Measurements from ENCODE around the gene C17orf50. TPM values are rescaled to one million over a fixed set of nuclear protein-coding genes. Genes with fewer than 3 reads are reported as not detected.
A peak's percentile ranks its signal among the peaks of the same experiment; 100 is the strongest.

The C17orf50 gene
- total RNA-seq, 1 donor from 2014 or later, result not detected

DNA sequence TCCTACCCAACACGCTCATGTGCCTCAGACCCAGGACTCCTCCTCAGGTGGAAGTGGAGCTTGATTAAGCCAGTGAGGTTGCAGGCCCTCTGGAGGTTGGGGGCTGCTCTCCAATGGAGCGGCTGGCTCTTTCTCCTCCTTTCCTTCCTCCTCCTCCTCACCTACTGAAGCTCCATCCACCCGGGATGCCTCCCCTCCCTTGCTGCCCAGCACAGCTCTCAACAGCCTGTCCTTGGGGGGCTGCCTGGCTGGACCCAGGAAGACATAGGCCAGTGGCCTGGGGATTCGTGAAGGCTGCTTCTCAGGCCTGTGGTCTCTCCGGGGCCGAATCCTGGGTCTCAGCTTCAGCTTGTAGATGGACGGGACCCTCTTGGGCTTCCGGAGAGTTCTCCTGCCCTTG lies 15.9 kb upstream of the C17orf50 start:
- no peak for TF ChIP-seq CTCF (IDR thresholded peaks at IDR 0.05; ENCODE audit: unreplicated experiment)
- no peaks in the 10 kb centered on the region for H3K9me3 Mint-ChIP-seq (ENCODE audit: low read depth)
- no peak for DNase-seq (ENCODE audit: low spot score, unreplicated experiment)
- no peak overlapping the region for H3K27ac Mint-ChIP-seq
- H3K36me3 Mint-ChIP-seq (ENCODE audit: insufficient read depth), result no peaks in the 10 kb centered on the region
- H3K4me3 Mint-ChIP-seq (ENCODE audit: low read depth), result no peak overlapping the region
- H3K4me1 Mint-ChIP-seq (ENCODE audit: low read depth), result peaks cover 1% of the 10 kb centered on the region
- H3K27me3 Mint-ChIP-seq, result peaks cover 45% of the 10 kb centered on the region

DNA sequence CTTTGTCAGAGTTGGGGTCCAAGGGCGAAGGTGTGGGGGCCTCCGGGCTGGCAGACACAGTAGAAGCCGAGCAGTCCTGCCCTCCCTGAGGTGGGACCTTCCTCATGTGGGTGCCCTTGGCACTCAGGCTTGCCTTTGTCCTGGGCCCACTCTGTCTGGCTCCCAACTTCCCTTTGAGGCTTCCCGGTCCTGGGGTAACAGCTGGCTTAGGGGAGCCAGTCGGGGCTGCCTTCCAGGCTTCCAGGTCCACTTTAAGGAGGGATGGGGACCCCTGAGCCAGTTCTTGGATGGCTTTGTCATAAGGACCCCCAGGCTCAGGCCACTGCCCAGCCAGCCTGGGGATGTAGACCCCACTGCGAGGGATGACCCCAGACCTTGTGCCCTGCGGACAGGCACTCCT lies 15.4 kb upstream of the C17orf50 start:
- no peak overlapping the region for H3K4me3 Mint-ChIP-seq (ENCODE audit: low read depth)
- H3K27ac Mint-ChIP-seq, result no peak overlapping the region
- no peaks in the 10 kb centered on the region for H3K36me3 Mint-ChIP-seq (ENCODE audit: insufficient read depth)
- DNase-seq (ENCODE audit: low spot score, unreplicated experiment), result no peak
- H3K9me3 Mint-ChIP-seq (ENCODE audit: low read depth), result no peaks in the 10 kb centered on the region
- no peak for TF ChIP-seq CTCF (IDR thresholded peaks at IDR 0.05; ENCODE audit: unreplicated experiment)
- peaks cover 3% of the 10 kb centered on the region for H3K4me1 Mint-ChIP-seq (ENCODE audit: low read depth)
- peaks cover 44% of the 10 kb centered on the region for H3K27me3 Mint-ChIP-seq

GRCh38 chr17:35745749-35746320 lies 14.9 kb upstream of the C17orf50 start:
- Mint-ChIP-seq H3K9me3 (ENCODE audit: low read depth) (no peaks in the 10 kb centered on the region), H3K4me3 (ENCODE audit: low read depth) (no peak overlapping the region), H3K36me3 (ENCODE audit: insufficient read depth) (no peaks in the 10 kb centered on the region), H3K4me1 (ENCODE audit: low read depth) (peaks cover 3% of the 10 kb centered on the region), H3K27me3 (peaks cover 45% of the 10 kb centered on the region), H3K27ac (no peak overlapping the region)
- no peak for DNase-seq (ENCODE audit: low spot score, unreplicated experiment)
- no peak for TF ChIP-seq CTCF (IDR thresholded peaks at IDR 0.05; ENCODE audit: unreplicated experiment)

- DNase-seq (ENCODE audit: low spot score, unreplicated experiment), result peak; percentile 63
- Mint-ChIP-seq H3K4me1 (ENCODE audit: low read depth) (peaks cover 2% of the 10 kb centered on the region), H3K27me3 (peaks cover 36% of the 10 kb centered on the region), H3K4me3 (ENCODE audit: low read depth) (no peak overlapping the region), H3K27ac (no peak overlapping the region), H3K9me3 (ENCODE audit: low read depth) (no peaks in the 10 kb centered on the region), H3K36me3 (ENCODE audit: insufficient read depth) (no peaks in the 10 kb centered on the region)
- peak; percentile 92 for TF ChIP-seq CTCF (IDR thresholded peaks at IDR 0.05; ENCODE audit: unreplicated experiment)
Measured at GRCh38 chr17:35747540-35748017, 13.1 kb upstream of the C17orf50 start.

- H3K4me1 Mint-ChIP-seq (ENCODE audit: low read depth), result peaks cover 2% of the 10 kb centered on the region
- no peak overlapping the region for H3K27ac Mint-ChIP-seq
- TF ChIP-seq CTCF (IDR thresholded peaks at IDR 0.05; ENCODE audit: unreplicated experiment), result no peak
Measured at GRCh38 chr17:35748341-35748841, 12.3 kb upstream of the C17orf50 start.

More at GRCh38 chr17:35748341-35748841, 12.3 kb upstream of the C17orf50 start:
- H3K27me3 Mint-ChIP-seq, result peaks cover 38% of the 10 kb centered on the region
- no peak overlapping the region for H3K4me3 Mint-ChIP-seq (ENCODE audit: low read depth)
- no peak for DNase-seq (ENCODE audit: low spot score, unreplicated experiment)
- no peaks in the 10 kb centered on the region for H3K36me3 Mint-ChIP-seq (ENCODE audit: insufficient read depth)
- no peaks in the 10 kb centered on the region for H3K9me3 Mint-ChIP-seq (ENCODE audit: low read depth)
